ENCODE measurements around the gene PCDH1. TPM values are rescaled to one million over a fixed set of nuclear protein-coding genes. Genes with fewer than 3 reads are reported as not detected.

Gene PCDH1
- total RNA-seq, 1 donor from 2014 or later: 85.4 TPM

DNA sequence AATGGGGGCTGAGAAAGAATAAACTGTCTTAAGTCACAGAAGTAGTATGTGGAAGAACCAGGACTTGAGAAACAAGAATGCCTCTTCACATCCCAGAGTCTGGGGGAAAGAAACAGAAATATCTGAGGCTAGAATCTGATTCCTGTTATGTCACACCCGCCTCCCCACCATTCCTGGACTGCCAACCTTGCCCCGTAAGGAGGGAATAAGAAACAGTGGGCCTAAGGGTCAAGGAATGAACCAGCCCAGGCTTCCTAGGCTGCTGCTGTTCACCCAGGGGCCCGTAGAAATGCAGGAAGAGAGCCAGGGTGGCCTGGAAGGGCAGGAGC, 4.3 kb downstream of the PCDH1 start:
- no peaks in the 10 kb centered on the region for H3K27me3 Mint-ChIP-seq (ENCODE audit: low read depth)
- TF ChIP-seq, protein P1, sequence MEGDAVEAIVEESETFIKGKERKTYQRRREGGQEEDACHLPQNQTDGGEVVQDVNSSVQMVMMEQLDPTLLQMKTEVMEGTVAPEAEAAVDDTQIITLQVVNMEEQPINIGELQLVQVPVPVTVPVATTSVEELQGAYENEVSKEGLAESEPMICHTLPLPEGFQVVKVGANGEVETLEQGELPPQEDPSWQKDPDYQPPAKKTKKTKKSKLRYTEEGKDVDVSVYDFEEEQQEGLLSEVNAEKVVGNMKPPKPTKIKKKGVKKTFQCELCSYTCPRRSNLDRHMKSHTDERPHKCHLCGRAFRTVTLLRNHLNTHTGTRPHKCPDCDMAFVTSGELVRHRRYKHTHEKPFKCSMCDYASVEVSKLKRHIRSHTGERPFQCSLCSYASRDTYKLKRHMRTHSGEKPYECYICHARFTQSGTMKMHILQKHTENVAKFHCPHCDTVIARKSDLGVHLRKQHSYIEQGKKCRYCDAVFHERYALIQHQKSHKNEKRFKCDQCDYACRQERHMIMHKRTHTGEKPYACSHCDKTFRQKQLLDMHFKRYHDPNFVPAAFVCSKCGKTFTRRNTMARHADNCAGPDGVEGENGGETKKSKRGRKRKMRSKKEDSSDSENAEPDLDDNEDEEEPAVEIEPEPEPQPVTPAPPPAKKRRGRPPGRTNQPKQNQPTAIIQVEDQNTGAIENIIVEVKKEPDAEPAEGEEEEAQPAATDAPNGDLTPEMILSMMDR (IDR thresholded peaks at IDR 0.05): no peak
- peaks cover 5% of the 10 kb centered on the region for H3K36me3 Mint-ChIP-seq (ENCODE audit: low read depth)
- H3K4me1 Mint-ChIP-seq (ENCODE audit: low read depth): peaks cover 52% of the 10 kb centered on the region
- no peak for DNase-seq (ENCODE audit: low spot score)
- H3K9me3 Mint-ChIP-seq (ENCODE audit: low read depth): no peaks in the 10 kb centered on the region
- peak overlapping the region; percentile 6 for H3K4me3 Mint-ChIP-seq (ENCODE audit: unreplicated experiment)
- H3K27ac Mint-ChIP-seq (ENCODE audit: unreplicated experiment): peak overlapping the region; percentile 41

DNA sequence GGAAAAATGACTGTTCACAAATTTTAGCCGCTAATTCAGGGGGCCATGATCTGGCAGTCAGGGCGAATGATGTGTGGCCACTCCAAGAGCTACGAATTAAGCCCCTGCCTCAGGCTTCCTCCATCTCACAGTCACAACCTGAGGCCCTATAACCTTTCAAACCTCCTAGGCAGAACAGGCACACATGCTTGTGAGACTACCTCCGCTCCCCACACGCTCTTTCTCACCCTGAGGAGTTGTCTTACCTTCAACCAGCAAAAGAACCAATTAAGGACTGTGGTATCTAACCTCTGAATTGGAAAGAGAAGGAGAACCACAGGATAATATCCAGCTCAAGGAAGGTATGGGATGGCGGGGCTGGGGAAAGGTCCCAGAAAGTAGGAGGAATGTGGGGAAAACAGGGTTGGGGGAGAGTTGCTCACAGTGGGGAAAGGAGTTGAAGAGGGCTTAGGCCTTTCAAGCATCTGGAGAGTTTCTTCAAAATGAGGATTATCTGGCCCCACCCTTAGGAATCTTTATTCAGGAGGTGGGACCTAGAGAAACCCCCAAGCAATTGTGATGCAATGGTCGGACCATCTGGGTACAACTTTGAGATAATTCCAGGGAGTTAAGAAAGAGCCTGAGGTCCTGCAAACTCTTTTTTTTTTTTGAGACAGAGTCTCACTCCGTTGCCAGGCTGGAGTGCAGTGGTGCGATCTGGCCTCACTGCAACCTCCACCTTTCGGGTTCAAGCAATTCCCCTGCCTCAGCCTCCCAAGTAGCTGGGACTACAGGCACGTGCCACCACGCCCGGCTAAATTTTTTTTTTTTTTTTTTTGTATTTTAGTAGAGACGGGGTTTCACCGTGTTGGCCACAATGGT, 5.5 kb downstream of the PCDH1 start:
- H3K9me3 Mint-ChIP-seq (ENCODE audit: low read depth): no peaks in the 10 kb centered on the region
- H3K4me1 Mint-ChIP-seq (ENCODE audit: low read depth): peaks cover 47% of the 10 kb centered on the region
- DNase-seq (ENCODE audit: low spot score): no peak
- H3K36me3 Mint-ChIP-seq (ENCODE audit: low read depth): peaks cover 9% of the 10 kb centered on the region
- H3K27ac Mint-ChIP-seq (ENCODE audit: unreplicated experiment): no peak overlapping the region
- no peaks in the 10 kb centered on the region for H3K27me3 Mint-ChIP-seq (ENCODE audit: low read depth)
- H3K4me3 Mint-ChIP-seq (ENCODE audit: unreplicated experiment): no peak overlapping the region
- TF ChIP-seq, protein P1 (IDR thresholded peaks at IDR 0.05): no peak

DNA sequence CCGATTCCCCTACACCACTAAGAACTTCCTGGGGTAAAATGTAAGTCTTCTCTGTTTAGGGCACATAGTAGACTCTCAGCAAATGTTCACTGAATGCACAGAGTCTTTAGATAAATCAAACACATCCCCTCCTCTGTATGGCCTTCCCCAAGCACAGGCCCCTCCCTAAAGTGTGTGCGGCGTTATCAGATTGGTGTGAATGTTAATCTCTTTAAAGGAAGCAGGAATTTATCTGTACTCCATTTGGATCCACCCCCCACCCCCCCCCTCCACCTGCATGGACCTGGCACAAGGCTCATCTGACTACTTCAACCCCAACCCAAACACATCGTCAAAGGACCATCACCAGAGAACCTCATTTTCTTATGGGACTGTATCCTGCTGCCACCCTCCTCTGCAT, 6.3 kb downstream of the PCDH1 start:
- H3K4me3 Mint-ChIP-seq (ENCODE audit: unreplicated experiment): no peak overlapping the region
- TF ChIP-seq, protein P1 (IDR thresholded peaks at IDR 0.05): no peak
- no peaks in the 10 kb centered on the region for H3K27me3 Mint-ChIP-seq (ENCODE audit: low read depth)
- H3K4me1 Mint-ChIP-seq (ENCODE audit: low read depth): peaks cover 39% of the 10 kb centered on the region
- H3K9me3 Mint-ChIP-seq (ENCODE audit: low read depth): no peaks in the 10 kb centered on the region
- no peak overlapping the region for H3K27ac Mint-ChIP-seq (ENCODE audit: unreplicated experiment)
- H3K36me3 Mint-ChIP-seq (ENCODE audit: low read depth): peaks cover 15% of the 10 kb centered on the region
- DNase-seq (ENCODE audit: low spot score): no peak

DNA sequence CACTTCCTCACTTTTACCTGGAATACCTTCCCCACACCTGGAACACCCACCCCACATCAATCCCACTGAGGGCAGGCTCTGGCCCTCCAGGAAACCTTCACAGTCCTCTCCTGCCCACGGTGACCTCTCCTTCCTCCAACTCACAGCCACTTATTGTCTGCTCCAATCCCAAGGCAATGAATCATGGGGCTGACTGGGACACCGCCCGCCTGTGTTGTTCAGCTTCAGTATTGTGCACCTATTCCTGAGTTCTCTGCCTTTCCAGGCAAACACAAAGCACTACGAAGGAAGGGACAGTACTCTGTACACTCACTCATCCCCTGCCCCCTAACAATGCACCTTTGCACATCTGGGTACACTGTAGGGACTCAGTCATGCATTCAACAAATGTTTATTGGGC, 7.3 kb downstream of the PCDH1 start:
- Mint-ChIP-seq H3K9me3 (ENCODE audit: low read depth) (no peaks in the 10 kb centered on the region), H3K4me1 (ENCODE audit: low read depth) (peaks cover 38% of the 10 kb centered on the region), H3K36me3 (ENCODE audit: low read depth) (peaks cover 21% of the 10 kb centered on the region), H3K4me3 (ENCODE audit: unreplicated experiment) (no peak overlapping the region), H3K27ac (ENCODE audit: unreplicated experiment) (no peak overlapping the region), H3K27me3 (ENCODE audit: low read depth) (no peaks in the 10 kb centered on the region)
- peak; percentile 34 for DNase-seq (ENCODE audit: low spot score)
- TF ChIP-seq, protein P1 (IDR thresholded peaks at IDR 0.05): no peak

DNA sequence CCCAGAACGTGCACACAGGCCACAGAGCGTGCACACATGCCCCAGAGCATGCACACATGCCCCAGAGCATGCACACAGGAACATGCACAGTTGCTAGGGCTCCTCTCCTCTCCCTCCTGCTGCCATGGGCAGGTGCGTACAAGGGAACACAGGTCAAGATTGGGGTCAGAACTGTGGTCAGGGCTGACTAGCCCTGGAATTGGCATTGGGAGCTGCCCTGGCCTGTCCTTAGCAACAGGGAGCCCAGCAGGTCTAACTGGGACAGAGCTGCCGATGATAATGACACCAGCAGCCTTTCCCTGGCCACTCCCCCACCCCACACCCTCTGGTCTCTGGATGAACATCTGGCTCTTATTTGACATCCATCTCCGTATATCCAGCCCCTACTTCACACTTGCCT, 8.0 kb downstream of the PCDH1 start:
- Mint-ChIP-seq H3K27ac (ENCODE audit: unreplicated experiment) (no peak overlapping the region), H3K4me3 (ENCODE audit: unreplicated experiment) (no peak overlapping the region), H3K4me1 (ENCODE audit: low read depth) (peaks cover 31% of the 10 kb centered on the region), H3K9me3 (ENCODE audit: low read depth) (no peaks in the 10 kb centered on the region), H3K36me3 (ENCODE audit: low read depth) (peaks cover 26% of the 10 kb centered on the region), H3K27me3 (ENCODE audit: low read depth) (no peaks in the 10 kb centered on the region)
- TF ChIP-seq, protein P1 (IDR thresholded peaks at IDR 0.05): no peak
- peak; percentile 61 for DNase-seq (ENCODE audit: low spot score)
